ENCODE measurements around the gene SAFB2.

Gene SAFB2

GRCh38 chr19:5605362-5605761 lies 17.2 kb downstream of the SAFB2 start:
- TF ChIP-seq TAF1 (IDR thresholded peaks at IDR 0.05; ENCODE audit: borderline replicate concordance, insufficient read depth, low read length), result no peak
- no peak for TF ChIP-seq SIN3A (IDR thresholded peaks at IDR 0.05; ENCODE audit: borderline replicate concordance, insufficient read depth, low read length)
- no peak for TF ChIP-seq FOXP2 (optimal IDR thresholded peaks at IDR 0.05; ENCODE audit: borderline replicate concordance, extremely low read depth, extremely low read length, insufficient read depth)
- TF ChIP-seq POLR2AphosphoS5 (IDR thresholded peaks at IDR 0.05; ENCODE audit: low read depth, low read length), result no peak
- TF ChIP-seq REST (IDR thresholded peaks at IDR 0.05; ENCODE audit: insufficient read depth in 1 of 2, low read depth in 2 of 2, low read length in 2 of 2), result no peak

GRCh38 chr19:5603626-5604025 lies 18.9 kb downstream of the SAFB2 start:
- TF ChIP-seq SIN3A (IDR thresholded peaks at IDR 0.05; ENCODE audit: borderline replicate concordance, insufficient read depth, low read length) (no peak), REST (IDR thresholded peaks at IDR 0.05; ENCODE audit: insufficient read depth in 1 of 2, low read depth in 2 of 2, low read length in 2 of 2) (no peak), FOXP2 (optimal IDR thresholded peaks at IDR 0.05; ENCODE audit: borderline replicate concordance, extremely low read depth, extremely low read length, insufficient read depth) (no peak)

- TF ChIP-seq SIN3A (IDR thresholded peaks at IDR 0.05; ENCODE audit: borderline replicate concordance, insufficient read depth, low read length) (no peak), FOXP2 (optimal IDR thresholded peaks at IDR 0.05; ENCODE audit: borderline replicate concordance, extremely low read depth, extremely low read length, insufficient read depth) (no peak), TAF1 (IDR thresholded peaks at IDR 0.05; ENCODE audit: borderline replicate concordance, insufficient read depth, low read length) (no peak), POLR2AphosphoS5 (IDR thresholded peaks at IDR 0.05; ENCODE audit: low read depth, low read length) (no peak), REST (IDR thresholded peaks at IDR 0.05; ENCODE audit: insufficient read depth in 1 of 2, low read depth in 2 of 2, low read length in 2 of 2) (no peak)
Observed at GRCh38 chr19:5600797-5601196, 21.8 kb downstream of the SAFB2 start.

- TF ChIP-seq POLR2AphosphoS5 (IDR thresholded peaks at IDR 0.05; ENCODE audit: low read depth, low read length) (no peak), SIN3A (IDR thresholded peaks at IDR 0.05; ENCODE audit: borderline replicate concordance, insufficient read depth, low read length) (no peak), FOXP2 (optimal IDR thresholded peaks at IDR 0.05; ENCODE audit: borderline replicate concordance, extremely low read depth, extremely low read length, insufficient read depth) (no peak), TAF1 (IDR thresholded peaks at IDR 0.05; ENCODE audit: borderline replicate concordance, insufficient read depth, low read length) (no peak), REST (IDR thresholded peaks at IDR 0.05; ENCODE audit: insufficient read depth in 1 of 2, low read depth in 2 of 2, low read length in 2 of 2) (no peak)
Observed at GRCh38 chr19:5595745-5596144, 26.8 kb downstream of the SAFB2 start.

GRCh38 chr19:5595129-5595528 lies 27.4 kb downstream of the SAFB2 start:
- TF ChIP-seq REST (IDR thresholded peaks at IDR 0.05; ENCODE audit: insufficient read depth in 1 of 2, low read depth in 2 of 2, low read length in 2 of 2) (no peak), FOXP2 (optimal IDR thresholded peaks at IDR 0.05; ENCODE audit: borderline replicate concordance, extremely low read depth, extremely low read length, insufficient read depth) (no peak), POLR2AphosphoS5 (IDR thresholded peaks at IDR 0.05; ENCODE audit: low read depth, low read length) (no peak), SIN3A (IDR thresholded peaks at IDR 0.05; ENCODE audit: borderline replicate concordance, insufficient read depth, low read length) (no peak), TAF1 (IDR thresholded peaks at IDR 0.05; ENCODE audit: borderline replicate concordance, insufficient read depth, low read length) (no peak)

All from PFSK-1 (cell line).